Activated naive CD4-positive, alpha-beta T cell treated with anti-CD3 and anti-CD28 coated beads, Interleukin-2, amount 50 U/mL, for 24 hours (primary cell): ENCODE results near the gene GPRC5C.

Experiments used
- H3K27ac Mint-ChIP-seq: one replicate; pipeline ENCODE4 v1.8.0; 2021; ENCODE audit warnings: mild to moderate bottlenecking, mixed read lengths
- H3K27me3 Mint-ChIP-seq: one replicate; pipeline ENCODE4 v1.8.0; 2021; ENCODE audit warnings: mixed read lengths
- H3K36me3 Mint-ChIP-seq: one replicate; pipeline ENCODE4 v1.8.0; 2021; ENCODE audit warnings: mixed read lengths
- H3K4me1 Mint-ChIP-seq: one replicate; pipeline ENCODE4 v1.8.0; 2021; ENCODE audit warnings: mixed read lengths
- H3K4me3 Mint-ChIP-seq: one replicate; pipeline ENCODE4 v1.8.0; 2021; ENCODE audit warnings: mild to moderate bottlenecking, mixed read lengths
- H3K9me3 Mint-ChIP-seq: one replicate; pipeline ENCODE4 v1.8.0; 2021; ENCODE audit warnings: mixed read lengths

The GPRC5C gene

GRCh38 chr17:74424117-74424516 is 7.8 kb upstream of the GPRC5C start:
- Mint-ChIP-seq H3K27ac (no peak overlapping the region), H3K4me3 (no peak overlapping the region), H3K4me1 (no peaks in the 10 kb centered on the region), H3K36me3 (no peaks in the 10 kb centered on the region), H3K27me3 (peaks cover 4% of the 10 kb centered on the region), H3K9me3 (no peaks in the 10 kb centered on the region)

GRCh38 chr17:74424657-74425056 is 7.2 kb upstream of the GPRC5C start:
- no peaks in the 10 kb centered on the region for H3K9me3 Mint-ChIP-seq
- no peak overlapping the region for H3K27ac Mint-ChIP-seq
- peaks cover 6% of the 10 kb centered on the region for H3K27me3 Mint-ChIP-seq
- H3K4me1 Mint-ChIP-seq = no peaks in the 10 kb centered on the region
- H3K36me3 Mint-ChIP-seq = no peaks in the 10 kb centered on the region
- no peak overlapping the region for H3K4me3 Mint-ChIP-seq

- Mint-ChIP-seq H3K4me1 (no peaks in the 10 kb centered on the region), H3K9me3 (no peaks in the 10 kb centered on the region), H3K27ac (no peak overlapping the region)
Observed at GRCh38 chr17:74426551-74427047, 5.3 kb upstream of the GPRC5C start.

GRCh38 chr17:74427048-74427762 is 4.7 kb upstream of the GPRC5C start:
- Mint-ChIP-seq H3K9me3 (no peaks in the 10 kb centered on the region), H3K4me1 (no peaks in the 10 kb centered on the region), H3K27ac (no peak overlapping the region), H3K27me3 (peaks cover 13% of the 10 kb centered on the region), H3K4me3 (no peak overlapping the region), H3K36me3 (no peaks in the 10 kb centered on the region)

More at GRCh38 chr17:74426551-74427047, 5.3 kb upstream of the GPRC5C start:
- H3K27me3 Mint-ChIP-seq = peaks cover 13% of the 10 kb centered on the region
- no peak overlapping the region for H3K4me3 Mint-ChIP-seq
- H3K36me3 Mint-ChIP-seq = no peaks in the 10 kb centered on the region

- Mint-ChIP-seq H3K27ac (no peak overlapping the region), H3K36me3 (no peaks in the 10 kb centered on the region), H3K4me1 (no peaks in the 10 kb centered on the region), H3K4me3 (no peak overlapping the region), H3K9me3 (no peaks in the 10 kb centered on the region), H3K27me3 (peaks cover 13% of the 10 kb centered on the region)
Observed at GRCh38 chr17:74427763-74428153, 4.1 kb upstream of the GPRC5C start.

GRCh38 chr17:74429604-74430384 is 2.1 kb upstream of the GPRC5C start:
- Mint-ChIP-seq H3K9me3 (no peaks in the 10 kb centered on the region), H3K27ac (no peak overlapping the region), H3K4me1 (no peaks in the 10 kb centered on the region), H3K4me3 (no peak overlapping the region), H3K36me3 (no peaks in the 10 kb centered on the region), H3K27me3 (peaks cover 22% of the 10 kb centered on the region)

- H3K27ac Mint-ChIP-seq = no peak overlapping the region
- H3K36me3 Mint-ChIP-seq = no peaks in the 10 kb centered on the region
- H3K4me1 Mint-ChIP-seq = no peaks in the 10 kb centered on the region
- no peaks in the 10 kb centered on the region for H3K9me3 Mint-ChIP-seq
- peak overlapping the region; percentile 26 for H3K4me3 Mint-ChIP-seq
- peaks cover 22% of the 10 kb centered on the region for H3K27me3 Mint-ChIP-seq
Observed at GRCh38 chr17:74430385-74430705, 1.5 kb upstream of the GPRC5C start.

GRCh38 chr17:74430706-74431567 is 951 bp upstream of the GPRC5C start:
- Mint-ChIP-seq H3K36me3 (no peaks in the 10 kb centered on the region), H3K4me3 (peak overlapping the region; percentile 71), H3K4me1 (no peaks in the 10 kb centered on the region), H3K27me3 (peaks cover 21% of the 10 kb centered on the region), H3K9me3 (no peaks in the 10 kb centered on the region), H3K27ac (no peak overlapping the region)

- Mint-ChIP-seq H3K4me1 (no peaks in the 10 kb centered on the region), H3K27me3 (peaks cover 24% of the 10 kb centered on the region), H3K4me3 (no peak overlapping the region), H3K36me3 (no peaks in the 10 kb centered on the region), H3K27ac (no peak overlapping the region), H3K9me3 (no peaks in the 10 kb centered on the region)
Observed at GRCh38 chr17:74432424-74432690, 469 bp downstream of the GPRC5C start.

- Mint-ChIP-seq H3K36me3 (no peaks in the 10 kb centered on the region), H3K4me3 (no peak overlapping the region), H3K4me1 (no peaks in the 10 kb centered on the region), H3K27ac (no peak overlapping the region), H3K27me3 (peaks cover 24% of the 10 kb centered on the region), H3K9me3 (peaks cover 2% of the 10 kb centered on the region)
Observed at GRCh38 chr17:74432766-74433391, 991 bp downstream of the GPRC5C start.

GRCh38 chr17:74433421-74434121 is 1.7 kb downstream of the GPRC5C start:
- peaks cover 24% of the 10 kb centered on the region for H3K27me3 Mint-ChIP-seq
- peaks cover 5% of the 10 kb centered on the region for H3K9me3 Mint-ChIP-seq
- H3K27ac Mint-ChIP-seq = no peak overlapping the region
- H3K36me3 Mint-ChIP-seq = no peaks in the 10 kb centered on the region
- no peak overlapping the region for H3K4me3 Mint-ChIP-seq
- no peaks in the 10 kb centered on the region for H3K4me1 Mint-ChIP-seq

- Mint-ChIP-seq H3K36me3 (no peaks in the 10 kb centered on the region), H3K27me3 (peaks cover 15% of the 10 kb centered on the region), H3K9me3 (peaks cover 5% of the 10 kb centered on the region), H3K4me3 (no peak overlapping the region), H3K27ac (no peak overlapping the region), H3K4me1 (no peaks in the 10 kb centered on the region)
Observed at GRCh38 chr17:74435775-74436359, 4.0 kb downstream of the GPRC5C start.

- Mint-ChIP-seq H3K27me3 (peaks cover 14% of the 10 kb centered on the region), H3K36me3 (no peaks in the 10 kb centered on the region), H3K9me3 (peaks cover 5% of the 10 kb centered on the region), H3K4me3 (no peak overlapping the region), H3K27ac (no peak overlapping the region), H3K4me1 (no peaks in the 10 kb centered on the region)
Observed at GRCh38 chr17:74437702-74438101, 5.8 kb downstream of the GPRC5C start.

GRCh38 chr17:74439691-74440567 is 8.0 kb downstream of the GPRC5C start:
- Mint-ChIP-seq H3K27ac (peak overlapping the region; percentile 35), H3K27me3 (peaks cover 5% of the 10 kb centered on the region), H3K4me3 (no peak overlapping the region), H3K9me3 (peaks cover 5% of the 10 kb centered on the region), H3K4me1 (no peaks in the 10 kb centered on the region), H3K36me3 (no peaks in the 10 kb centered on the region)
